ENCODE results near the gene CHRNA3. TPM values are rescaled to one million over a fixed set of nuclear protein-coding genes. Genes with fewer than 3 reads are reported as not detected.

Gene CHRNA3
- total RNA-seq: not detected in 2 replicates

- Histone ChIP-seq H3K27me3 (ENCODE audit: control insufficient read depth, insufficient read depth, low read length) (peaks cover 18% of the 10 kb centered on the region), H3K36me3 (ENCODE audit: control insufficient read depth, insufficient read depth, low read length) (no peaks in the 10 kb centered on the region), H3K4me3 (ENCODE audit: low read depth, low read length) (peak within 1 kb of the TSS; percentile 5)
- no peak for FAIRE-seq
- no peak for TF ChIP-seq CTCF (IDR thresholded peaks at IDR 0.05; ENCODE audit: insufficient read depth, low read length, severe bottlenecking)
- DNase-seq (ENCODE audit: low read depth): no peak
Observed at GRCh38 chr15:78620527-78621421, at the start of gene CHRNA3. CHRNA3 (minus strand) TSS chr15:78620996; CDS start chr15:78620794, 202 bp downstream.

DNA sequence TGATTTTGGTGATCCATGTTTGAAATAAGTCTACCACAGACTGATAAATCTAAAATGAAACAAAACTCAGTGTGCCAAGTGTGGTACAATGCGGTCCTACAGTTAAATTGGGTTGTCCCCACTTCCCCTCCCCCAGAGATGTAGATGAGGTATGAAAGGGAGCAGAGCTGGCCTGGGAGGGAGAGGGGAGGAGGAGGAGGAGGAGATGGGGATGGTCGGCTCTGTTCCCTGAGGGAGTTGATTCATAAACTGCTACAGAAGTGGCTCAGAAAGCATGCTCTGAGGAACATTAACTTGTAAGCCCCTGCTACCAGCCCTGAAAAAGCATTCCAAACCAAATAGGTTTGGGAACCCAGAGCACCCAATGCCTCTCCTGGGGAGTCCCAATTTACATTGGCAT is 48.2 kb upstream of the CHRNA3 start:
- Histone ChIP-seq H3K36me3 (ENCODE audit: control insufficient read depth, insufficient read depth, low read length) (no peaks in the 10 kb centered on the region), H3K27me3 (ENCODE audit: control insufficient read depth, insufficient read depth, low read length) (no peaks in the 10 kb centered on the region), H3K4me3 (ENCODE audit: low read depth, low read length) (no peak overlapping the region)
- no peak for TF ChIP-seq CTCF (IDR thresholded peaks at IDR 0.05; ENCODE audit: insufficient read depth, low read length, severe bottlenecking)
- FAIRE-seq (no peak), DNase-seq (ENCODE audit: low read depth) (no peak)

DNA sequence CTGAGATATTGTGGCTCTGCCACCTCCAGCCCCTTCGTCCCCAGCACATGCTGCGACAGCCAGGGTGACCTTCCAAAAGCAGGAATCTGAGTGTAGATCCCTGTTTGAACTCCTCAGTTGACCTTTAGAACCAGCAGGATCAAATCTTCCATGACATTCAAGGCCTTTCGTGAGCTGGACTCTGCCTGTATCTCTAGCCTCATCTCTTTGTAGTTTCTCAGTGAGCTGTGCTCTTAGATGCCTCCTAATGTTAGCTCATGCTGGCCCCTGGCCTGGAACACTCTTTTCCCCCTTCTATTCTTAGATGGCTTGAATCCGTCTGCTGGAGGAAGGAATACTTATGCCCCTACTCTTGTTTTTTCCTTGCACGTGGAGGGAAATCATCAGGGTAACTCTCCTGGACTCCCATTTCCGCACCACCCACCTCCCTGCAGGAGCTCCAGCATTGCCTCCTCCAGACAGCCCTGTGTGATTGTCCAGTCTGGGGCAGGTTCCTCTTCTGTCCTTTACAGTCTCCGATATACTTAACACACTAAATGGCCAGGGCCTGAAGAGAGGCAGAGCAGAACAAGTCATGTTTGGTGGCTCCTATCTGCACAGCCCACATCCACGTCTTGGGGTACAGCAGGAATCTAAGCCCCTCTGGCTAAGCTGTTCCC is 46.9 kb upstream of the CHRNA3 start:
- no peak overlapping the region for H3K4me3 ChIP-seq (ENCODE audit: low read depth, low read length)
- FAIRE-seq (no peak), DNase-seq (ENCODE audit: low read depth) (no peak)
- no peaks in the 10 kb centered on the region for H3K36me3 ChIP-seq (ENCODE audit: control insufficient read depth, insufficient read depth, low read length)
- no peaks in the 10 kb centered on the region for H3K27me3 ChIP-seq (ENCODE audit: control insufficient read depth, insufficient read depth, low read length)
- TF ChIP-seq CTCF (IDR thresholded peaks at IDR 0.05; ENCODE audit: insufficient read depth, low read length, severe bottlenecking): no peak

- FAIRE-seq: no peak
Observed at GRCh38 chr15:78666010-78666409, 45.2 kb upstream of the CHRNA3 start.

GRCh38 chr15:78663703-78664102 is 42.9 kb upstream of the CHRNA3 start:
- DNase-seq (ENCODE audit: low read depth) (no peak), FAIRE-seq (no peak)
- no peaks in the 10 kb centered on the region for H3K27me3 ChIP-seq (ENCODE audit: control insufficient read depth, insufficient read depth, low read length)
- H3K36me3 ChIP-seq (ENCODE audit: control insufficient read depth, insufficient read depth, low read length): no peaks in the 10 kb centered on the region
- H3K4me3 ChIP-seq (ENCODE audit: low read depth, low read length): no peak overlapping the region
- no peak for TF ChIP-seq CTCF (IDR thresholded peaks at IDR 0.05; ENCODE audit: insufficient read depth, low read length, severe bottlenecking)

More at GRCh38 chr15:78666010-78666409, 45.2 kb upstream of the CHRNA3 start:
- no peak for DNase-seq (ENCODE audit: low read depth)
- Histone ChIP-seq H3K36me3 (ENCODE audit: control insufficient read depth, insufficient read depth, low read length) (no peaks in the 10 kb centered on the region), H3K27me3 (ENCODE audit: control insufficient read depth, insufficient read depth, low read length) (no peaks in the 10 kb centered on the region), H3K4me3 (ENCODE audit: low read depth, low read length) (no peak overlapping the region)
- no peak for TF ChIP-seq CTCF (IDR thresholded peaks at IDR 0.05; ENCODE audit: insufficient read depth, low read length, severe bottlenecking)

Measured in bronchial epithelial cell (primary cell).